ENCODE results near the gene TMEM151B.
"Not testable (repeated sequence)": the region's sequence is repeated elsewhere in the genome, so short reads cannot be mapped to it uniquely, and the experiment has no call there.

The TMEM151B gene

DNA sequence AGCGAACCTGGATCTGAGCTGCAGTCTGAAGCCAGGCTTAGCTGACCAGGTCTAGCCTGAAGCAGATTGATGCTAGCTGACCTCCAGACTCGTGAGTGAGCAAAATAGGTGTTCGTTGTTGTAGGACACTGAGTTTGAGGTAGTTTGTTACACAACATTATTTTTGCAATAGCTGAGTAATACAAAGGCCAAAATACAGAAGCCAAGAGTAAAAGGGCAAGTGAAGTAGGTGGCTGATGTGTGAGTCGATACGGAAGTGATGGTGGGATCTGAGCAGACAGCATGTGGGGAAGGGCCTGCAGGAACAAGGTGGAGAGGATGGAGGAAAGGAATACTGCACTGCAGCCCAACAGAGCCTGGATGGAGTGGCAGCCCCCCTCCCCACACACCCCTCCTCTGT, 63.7 kb downstream of the TMEM151B start:
- DNase-seq (ENCODE audit: low spot score): no peak

- DNase-seq (ENCODE audit: low spot score): no peak
These were observed 65.4 kb downstream of the TMEM151B start for GRCh38 chr6:44335631-44336030.

GRCh38 chr6:44338228-44339122, 68.2 kb downstream of the TMEM151B start:
- peak; percentile 83 for DNase-seq (ENCODE audit: low spot score)

DNA sequence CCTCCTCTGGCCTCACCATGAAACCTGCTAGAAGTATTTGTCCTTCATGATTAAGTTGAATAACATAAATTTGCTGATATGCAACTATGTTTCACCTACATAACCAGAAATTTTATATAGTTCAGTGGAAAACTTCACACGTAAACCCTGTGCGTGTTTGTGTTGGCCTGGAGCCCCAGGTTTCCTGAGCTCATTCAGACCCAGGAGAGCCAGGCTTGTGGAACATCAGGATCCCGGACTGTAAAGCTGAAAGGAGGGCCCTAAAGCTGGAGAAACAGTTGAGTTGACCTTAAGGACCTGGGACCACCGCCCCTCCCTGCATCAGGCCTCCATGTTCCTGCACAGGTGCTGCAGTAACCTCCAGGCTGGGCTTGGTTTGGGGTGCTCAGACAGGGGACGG, 69.1 kb downstream of the TMEM151B start:
- no peak for DNase-seq (ENCODE audit: low spot score)

- DNase-seq (ENCODE audit: low spot score): no peak
These were observed 69.7 kb downstream of the TMEM151B start for GRCh38 chr6:44339763-44340625.

GRCh38 chr6:44341095-44341890, 71.0 kb downstream of the TMEM151B start:
- no peak for DNase-seq (ENCODE audit: low spot score)

- DNase-seq (ENCODE audit: low spot score): peak; percentile 47
These were observed 71.8 kb downstream of the TMEM151B start for GRCh38 chr6:44342052-44342451.

GRCh38 chr6:44342489-44342888, 72.2 kb downstream of the TMEM151B start, which contains the start of gene SPATS1:
SPATS1 (plus strand) TSS chr6:44342650; CDS start chr6:44343096, 446 bp downstream.
- DNase-seq (ENCODE audit: low spot score): peak; percentile 29

- DNase-seq (ENCODE audit: low spot score): not testable (repeated sequence)
These were observed 76.6 kb downstream of the TMEM151B start for GRCh38 chr6:44346818-44347217.

DNA sequence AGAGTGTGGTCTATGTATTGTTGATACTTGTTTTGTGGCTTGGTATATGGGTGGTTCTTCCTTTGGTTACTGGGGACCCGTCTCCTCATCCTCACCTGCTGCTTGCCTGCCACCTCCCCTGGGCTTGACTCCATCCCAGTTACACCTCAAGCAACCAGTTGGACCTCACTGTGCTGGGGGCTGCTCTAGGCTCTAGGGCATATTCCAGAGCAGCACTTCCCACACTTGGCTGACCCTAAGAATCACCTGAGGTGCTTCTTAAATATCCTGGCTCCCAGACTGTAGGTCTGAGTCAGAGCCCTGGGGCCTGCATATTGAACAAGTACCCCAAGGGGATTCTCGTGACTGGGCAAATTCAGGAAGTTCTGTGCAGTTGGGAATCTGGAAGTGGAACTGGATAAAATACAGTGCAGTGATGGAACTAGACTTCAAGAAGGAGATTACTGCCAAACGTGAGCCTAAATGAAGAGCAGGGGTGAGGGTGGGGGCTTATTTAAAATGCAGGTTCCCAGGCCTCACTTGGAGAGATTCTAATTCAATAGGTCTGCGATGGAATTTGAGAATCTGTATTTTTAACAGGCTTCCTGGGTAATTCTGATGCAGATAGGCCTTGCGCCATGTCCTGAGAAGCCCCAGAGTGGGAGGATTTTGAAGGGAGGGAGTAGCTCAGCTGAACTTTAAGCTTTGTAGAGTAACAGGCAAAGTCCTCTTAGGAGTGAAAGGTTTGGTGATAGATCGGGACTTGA, 79.8 kb downstream of the TMEM151B start:
- no peak for DNase-seq (ENCODE audit: low spot score)

GRCh38 chr6:44350650-44350994, 80.4 kb downstream of the TMEM151B start:
- not testable (repeated sequence) for DNase-seq (ENCODE audit: low spot score)

GRCh38 chr6:44352259-44352658, 82.0 kb downstream of the TMEM151B start:
- DNase-seq (ENCODE audit: low spot score): no peak

DNA sequence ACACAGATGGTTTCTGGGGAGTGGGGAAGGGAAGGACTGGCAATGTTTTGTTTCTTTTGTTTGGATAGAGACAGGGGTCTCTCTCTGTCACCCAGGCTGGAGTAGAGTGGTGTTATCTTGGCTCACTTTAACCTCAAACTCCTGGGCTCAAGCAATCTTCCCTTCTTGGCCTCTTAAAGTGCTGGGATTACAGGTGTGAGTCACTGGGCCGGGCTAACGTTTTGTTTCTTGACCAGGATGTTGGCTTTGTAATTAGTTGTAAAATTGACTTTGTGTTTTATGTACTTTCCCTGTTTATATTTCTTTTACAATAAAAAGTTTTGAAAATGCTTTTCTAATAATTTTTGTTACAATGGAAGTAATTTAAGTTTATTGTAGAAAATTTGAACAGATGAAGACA, 83.1 kb downstream of the TMEM151B start:
- DNase-seq (ENCODE audit: low spot score): no peak

- no peak for DNase-seq (ENCODE audit: low spot score)
These were observed 85.4 kb downstream of the TMEM151B start for GRCh38 chr6:44355640-44356039.

DNA sequence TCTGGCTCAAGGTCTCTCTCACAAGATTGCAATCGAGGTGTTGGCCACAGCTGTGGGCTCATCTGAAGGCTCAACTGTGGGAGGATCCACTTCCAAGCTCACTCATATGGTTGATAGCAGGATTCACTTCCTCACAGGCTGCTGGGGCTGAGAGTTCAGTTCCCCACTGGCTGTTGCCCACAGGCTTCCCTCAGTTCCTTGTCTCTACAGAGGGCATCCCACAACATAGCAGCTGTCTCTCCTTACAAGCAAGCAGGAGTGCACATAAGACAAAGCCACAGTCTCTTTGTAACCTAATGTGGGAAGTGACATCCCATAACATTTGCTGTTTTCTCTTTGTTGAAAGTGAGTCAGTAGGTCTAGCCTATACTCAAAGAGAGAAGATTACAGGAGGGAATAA, 86.2 kb downstream of the TMEM151B start:
- no peak for DNase-seq (ENCODE audit: low spot score)
